GM23338 (cell line): Measurements from ENCODE around the gene HGFAC. TPM values are rescaled to one million over a fixed set of nuclear protein-coding genes. Genes with fewer than 3 reads are reported as not detected.
A peak's percentile ranks its signal among the peaks of the same experiment; 100 is the strongest.

Experiments used
- ATAC-seq: fragments of 200-7000 bp; cut with Tn5 transposase; 3 replicates; pipeline ENCODE4 v1.9.1; 2020
- DNase-seq: peaks from one replicate; pipeline ENCODE4 v3.0.0-alpha.2; 2015; ENCODE audit warnings: low spot score
- H2AFZ ChIP-seq: fragments of 200-600 bp; sonication (generic); 2 replicates; pipeline ENCODE4 v1.8.0; 2016; ENCODE audit warnings: antibody characterized with exemption, mild to moderate bottlenecking, moderate library complexity
- H3F3A ChIP-seq: fragments of 200-600 bp; sonication (generic); replicated peaks from 2 replicates; pipeline ENCODE4 v1.8.0; 2017; ENCODE audit warnings: antibody characterized with exemption, mixed run types, low read depth
- H3K27ac ChIP-seq: fragments of 200-600 bp; sonication (generic); 2 replicates; pipeline ENCODE4 v1.6.1; 2016; ENCODE audit warnings: low read depth
- H3K27me3 ChIP-seq: fragments of 200-600 bp; sonication (generic); 2 replicates; pipeline ENCODE4 v1.8.0; 2016; ENCODE audit warnings: mild to moderate bottlenecking, mixed run types, moderate library complexity; ENCODE audit not compliant: insufficient read depth
- H3K36me3 ChIP-seq: fragments of 200-600 bp; sonication (generic); 2 replicates; pipeline ENCODE4 v1.8.0; 2016; ENCODE audit warnings: mild to moderate bottlenecking; ENCODE audit not compliant: insufficient read depth
- H3K4me1 ChIP-seq: fragments of 200-600 bp; sonication (generic); 2 replicates; pipeline ENCODE4 v1.8.0; 2016; ENCODE audit warnings: mild to moderate bottlenecking, moderate library complexity; ENCODE audit not compliant: insufficient read depth
- H3K4me2 ChIP-seq: fragments of 200-600 bp; sonication (generic); 2 replicates; pipeline ENCODE4 v1.7.1; 2017; ENCODE audit warnings: mixed run types
- H3K4me3 ChIP-seq: fragments of 200-600 bp; sonication (generic); 2 replicates; pipeline ENCODE4 v1.6.1; 2016; ENCODE audit warnings: mixed run types
- H3K79me2 ChIP-seq: fragments of 200-600 bp; sonication (generic); replicated peaks from 2 replicates; pipeline ENCODE4 v1.8.0; 2017; ENCODE audit warnings: mild to moderate bottlenecking; ENCODE audit not compliant: insufficient read depth
- H3K9me2 ChIP-seq: fragments of 200-600 bp; sonication (generic); 2 replicates; pipeline ENCODE4 v1.8.0; 2017; ENCODE audit not compliant: insufficient read depth
- H4K20me1 ChIP-seq: fragments of 200-600 bp; sonication (generic); replicated peaks from 2 replicates; pipeline ENCODE4 v1.8.0; 2017; ENCODE audit warnings: mild to moderate bottlenecking; ENCODE audit not compliant: insufficient read depth
- H3K27ac Mint-ChIP-seq: 2 replicates; pipeline ENCODE4 v1.8.0; 2020; ENCODE audit warnings: inconsistent platforms, mild to moderate bottlenecking, moderate library complexity, mixed read lengths
- H3K27me3 Mint-ChIP-seq: 3 replicates; pipeline ENCODE4 v1.8.0; 2022; ENCODE audit warnings: low read depth, mild to moderate bottlenecking, moderate library complexity, mixed read lengths, inconsistent platforms; ENCODE audit not compliant: insufficient read depth, poor library complexity
- H3K36me3 Mint-ChIP-seq: 3 replicates; pipeline ENCODE4 v1.8.0; 2021; ENCODE audit warnings: low read depth, mild to moderate bottlenecking, inconsistent platforms, moderate library complexity, mixed read lengths
- H3K4me1 Mint-ChIP-seq: 3 replicates; pipeline ENCODE4 v1.8.0; 2020; ENCODE audit warnings: mild to moderate bottlenecking, inconsistent platforms, mixed read lengths
- H3K4me3 Mint-ChIP-seq: 3 replicates; pipeline ENCODE4 v1.8.0; 2021; ENCODE audit warnings: moderate library complexity, mild to moderate bottlenecking, inconsistent platforms, mixed read lengths
- H3K9me3 Mint-ChIP-seq: 3 replicates; pipeline ENCODE4 v1.8.0; 2020; ENCODE audit warnings: moderate library complexity, mild to moderate bottlenecking, inconsistent platforms, mixed read lengths
- CTCF ChIP-seq, 2 experiments: fragments of 200-600 bp in 1 of 2; sonication (generic) in 1 of 2; conservative IDR thresholded peaks; 2 replicates each; pipeline versions ENCODE4 v1.5.1 to v1.6.1; 2016 to 2017; ENCODE audit warnings: antibody characterized with exemption in 2 of 2, low read depth in 2 of 2, mild to moderate bottlenecking in 2 of 2, moderate library complexity in 1 of 2
- ETS1 ChIP-seq: IDR thresholded peaks from 2 replicates; pipeline ENCODE4 v1.6.1; 2016; ENCODE audit warnings: antibody characterized with exemption
- EZH2 ChIP-seq: fragments of 200-600 bp; sonication (generic); IDR thresholded peaks from one replicate; pipeline ENCODE4 v1.8.0; 2017; ENCODE audit warnings: antibody characterized with exemption, mild to moderate bottlenecking, low read depth; ENCODE audit not compliant: unreplicated experiment
- NANOG ChIP-seq: IDR thresholded peaks from 2 replicates; pipeline ENCODE4 v1.6.1; 2016; ENCODE audit warnings: antibody characterized with exemption, borderline replicate concordance
- REST ChIP-seq: IDR thresholded peaks from one replicate; pipeline ENCODE4 v1.6.1; 2018; ENCODE audit warnings: antibody characterized with exemption; ENCODE audit not compliant: unreplicated experiment
- STAT1 ChIP-seq: IDR thresholded peaks from one replicate; pipeline ENCODE4 v1.6.1; 2016; ENCODE audit warnings: antibody characterized with exemption; ENCODE audit not compliant: unreplicated experiment
- ZNF114 ChIP-seq: fragments of 250-450 bp; sonication (Bioruptor Pico); IDR thresholded peaks from 2 replicates; pipeline ENCODE4 v1.5.0; 2020; ENCODE audit warnings: mild to moderate bottlenecking, moderate library complexity
- polyA plus RNA-seq: library from polyadenylated mRNA; unstranded; fragments of >200 nt; fragmentation: Nextera tagmentation; extraction: Ambion mirVana; gene quantifications from 2 replicates; pipeline ENCODE4 v1.2.1, GENCODE V29; 2016
- total RNA-seq: library from RNA; depleted of rRNA; stranded (reverse); fragments of >200 nt; shearing (Covaris generic); gene quantifications from 2 replicates; pipeline ENCODE4 v1.2.3, GENCODE V29; 2014

HGFAC gene
- total and polyA plus RNA-seq, 2 experiments from 2014 or later, result 0.94 TPM; not detected in 1

- TF ChIP-seq ETS1, result no peak
Measured at GRCh38 chr4:3442460-3442958, 741 bp downstream of the HGFAC start (continued).

- H3F3A ChIP-seq, result no peaks in the 10 kb centered on the region
- no peaks in the 10 kb centered on the region for H3K4me1 ChIP-seq
- no peak overlapping the region for H3K27ac ChIP-seq
- no peak overlapping the region for H2AFZ ChIP-seq
- no peaks in the 10 kb centered on the region for H3K4me1 Mint-ChIP-seq
- H3K4me3 Mint-ChIP-seq, result no peak overlapping the region
- no peaks in the 10 kb centered on the region for H3K9me3 Mint-ChIP-seq
- TF ChIP-seq CTCF (conservative IDR thresholded peaks at IDR 0.05; ENCODE audit: low read depth in 2 of 2) (peak; percentile 77 to 94), ZNF114 (CRISPR knock-in tag) (no peak), STAT1 (no peak), EZH2 (no peak), NANOG (no peak), REST (no peak)
- H3K36me3 Mint-ChIP-seq, result no peaks in the 10 kb centered on the region
- ATAC-seq (peak; percentile 84), DNase-seq (peak; percentile 64)
- no peak overlapping the region for H3K4me3 ChIP-seq
- H3K27me3 Mint-ChIP-seq, result no peaks in the 10 kb centered on the region
- H3K27ac Mint-ChIP-seq, result no peak overlapping the region
- H4K20me1 ChIP-seq, result no peaks in the 10 kb centered on the region
- no peaks in the 10 kb centered on the region for H3K79me2 ChIP-seq
- no peaks in the 10 kb centered on the region for H3K27me3 ChIP-seq
- no peaks in the 10 kb centered on the region for H3K9me2 ChIP-seq
- no peak overlapping the region for H3K4me2 ChIP-seq
- H3K36me3 ChIP-seq, result no peaks in the 10 kb centered on the region
Measured at GRCh38 chr4:3442959-3443749, 1.4 kb downstream of the HGFAC start.
